Central memory CD4-positive, alpha-beta T cell (primary cell): Measurements from ENCODE around the gene APBA2.
"Not testable (repeated sequence)": the region's sequence is repeated elsewhere in the genome, so short reads cannot be mapped to it uniquely, and the experiment has no call there.

Experiments
- DNase-seq: peaks from one replicate; pipeline ENCODE4 v3.0.0; 2022

The APBA2 gene

GRCh38 chr15:29140475-29141307 lies 254.9 kb downstream of the APBA2 start:
- DNase-seq = no peak

GRCh38 chr15:29141308-29142128 lies 255.7 kb downstream of the APBA2 start:
- no peak for DNase-seq

GRCh38 chr15:29142129-29142747 lies 256.5 kb downstream of the APBA2 start:
- no peak for DNase-seq

GRCh38 chr15:29143293-29143692 lies 257.5 kb downstream of the APBA2 start:
- no peak for DNase-seq

GRCh38 chr15:29143909-29144635 lies 258.3 kb downstream of the APBA2 start:
- no peak for DNase-seq

- no peak for DNase-seq
These were observed 263.9 kb downstream of the APBA2 start for GRCh38 chr15:29149738-29150075.

- no peak for DNase-seq
These were observed 265.0 kb downstream of the APBA2 start for GRCh38 chr15:29150515-29151483.

- DNase-seq = no peak
These were observed 265.7 kb downstream of the APBA2 start for GRCh38 chr15:29151484-29151857.

GRCh38 chr15:29156521-29156920 lies 270.7 kb downstream of the APBA2 start:
- DNase-seq = no peak

GRCh38 chr15:29159771-29160455 lies 274.1 kb downstream of the APBA2 start:
- no peak for DNase-seq

GRCh38 chr15:29162411-29162810 lies 276.6 kb downstream of the APBA2 start:
- no peak for DNase-seq

GRCh38 chr15:29167122-29167521 lies 281.3 kb downstream of the APBA2 start:
- DNase-seq = not testable (repeated sequence)
